ENCODE results near the gene DHX40. TPM values are rescaled to one million over a fixed set of nuclear protein-coding genes. Genes with fewer than 3 reads are reported as not detected.

Gene DHX40
- total and polyA plus RNA-seq, 2 experiments from 2014 or later: 12.5 to 43.8 TPM

DNA sequence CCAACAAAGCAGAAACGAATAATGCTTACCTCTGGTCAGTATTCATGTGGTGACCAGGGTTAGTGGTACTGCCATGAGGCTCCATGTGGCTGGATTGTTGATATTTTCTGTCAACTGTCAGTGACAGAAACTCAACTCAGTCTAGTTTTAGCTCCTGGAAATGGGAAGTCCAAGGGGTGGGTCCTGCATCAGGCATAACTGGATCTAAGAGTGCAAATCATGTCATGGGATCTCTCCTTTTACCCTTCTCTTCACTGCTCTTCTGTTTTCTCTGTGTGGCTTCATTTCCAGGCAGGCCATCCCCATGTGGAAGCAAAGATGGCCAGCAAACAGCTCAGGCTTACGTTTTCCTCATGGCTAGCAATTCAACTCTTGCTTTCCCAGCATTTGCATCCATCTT is 39.0 kb upstream of the DHX40 start:
- Histone ChIP-seq H3K79me2 (no peaks in the 10 kb centered on the region), H3K27me3 (no peaks in the 10 kb centered on the region), H3K9me3 (ENCODE audit: low read depth) (no peaks in the 10 kb centered on the region), H3K27ac (no peak overlapping the region), H3K9me2 (replicated peaks; ENCODE audit: insufficient read depth) (no peaks in the 10 kb centered on the region), H4K20me1 (ENCODE audit: insufficient read depth, poor library complexity, severe bottlenecking) (no peaks in the 10 kb centered on the region), H2AFZ (no peak overlapping the region), H3K36me3 (replicated peaks; ENCODE audit: insufficient read depth, low read depth) (no peaks in the 10 kb centered on the region), H3K4me1 (ENCODE audit: insufficient read depth) (no peaks in the 10 kb centered on the region), H3K4me3 (no peak overlapping the region), H3K4me2 (no peak overlapping the region)
- 78% methylated on average over 2 of the region's 2 CpGs for WGBS (ENCODE audit: low lambda C conversion rate, missing lambda C conversion rate)
- TF ChIP-seq EZH2 (IDR thresholded peaks at IDR 0.05; ENCODE audit: borderline replicate concordance) (no peak), EZH2phosphoT487 (IDR thresholded peaks at IDR 0.05; ENCODE audit: low read depth, severe bottlenecking, unreplicated experiment) (no peak)
- TF ChIP-seq, protein P1, sequence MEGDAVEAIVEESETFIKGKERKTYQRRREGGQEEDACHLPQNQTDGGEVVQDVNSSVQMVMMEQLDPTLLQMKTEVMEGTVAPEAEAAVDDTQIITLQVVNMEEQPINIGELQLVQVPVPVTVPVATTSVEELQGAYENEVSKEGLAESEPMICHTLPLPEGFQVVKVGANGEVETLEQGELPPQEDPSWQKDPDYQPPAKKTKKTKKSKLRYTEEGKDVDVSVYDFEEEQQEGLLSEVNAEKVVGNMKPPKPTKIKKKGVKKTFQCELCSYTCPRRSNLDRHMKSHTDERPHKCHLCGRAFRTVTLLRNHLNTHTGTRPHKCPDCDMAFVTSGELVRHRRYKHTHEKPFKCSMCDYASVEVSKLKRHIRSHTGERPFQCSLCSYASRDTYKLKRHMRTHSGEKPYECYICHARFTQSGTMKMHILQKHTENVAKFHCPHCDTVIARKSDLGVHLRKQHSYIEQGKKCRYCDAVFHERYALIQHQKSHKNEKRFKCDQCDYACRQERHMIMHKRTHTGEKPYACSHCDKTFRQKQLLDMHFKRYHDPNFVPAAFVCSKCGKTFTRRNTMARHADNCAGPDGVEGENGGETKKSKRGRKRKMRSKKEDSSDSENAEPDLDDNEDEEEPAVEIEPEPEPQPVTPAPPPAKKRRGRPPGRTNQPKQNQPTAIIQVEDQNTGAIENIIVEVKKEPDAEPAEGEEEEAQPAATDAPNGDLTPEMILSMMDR (IDR thresholded peaks at IDR 0.05; ENCODE audit: poor library complexity): no peak
- DNase-seq (ENCODE audit: low spot score): no peak

DNA sequence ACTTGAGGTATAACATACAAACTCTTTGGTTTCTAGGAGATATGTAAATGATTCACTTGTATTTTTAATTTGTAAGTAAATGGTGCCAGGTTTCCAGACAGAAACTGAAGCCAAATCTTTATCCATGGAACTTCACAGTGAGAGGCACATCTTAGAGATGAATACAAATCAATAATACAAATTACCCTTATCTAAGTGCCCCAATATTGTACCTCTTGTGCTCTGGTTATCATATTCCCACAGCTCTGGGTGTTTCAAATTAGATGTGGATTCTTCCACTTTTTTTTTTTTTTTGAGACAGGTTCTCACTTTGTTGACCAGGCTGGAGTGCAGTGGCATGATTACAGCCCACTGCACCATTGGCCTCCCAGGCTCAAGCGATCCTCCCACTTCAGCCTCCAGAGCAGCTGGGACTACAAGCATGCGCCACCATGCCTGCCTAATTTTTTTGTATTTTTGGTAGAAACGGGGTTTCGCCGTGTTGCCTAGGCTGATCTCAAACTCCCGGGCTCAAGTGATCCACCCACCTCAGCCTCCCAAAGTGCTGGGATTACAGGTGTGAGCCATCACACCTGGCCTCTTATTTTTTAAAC is 38.0 kb upstream of the DHX40 start:
- no peaks in the 10 kb centered on the region for H3K27me3 ChIP-seq
- H4K20me1 ChIP-seq (ENCODE audit: insufficient read depth, poor library complexity, severe bottlenecking): no peaks in the 10 kb centered on the region
- no peaks in the 10 kb centered on the region for H3K36me3 ChIP-seq (replicated peaks; ENCODE audit: insufficient read depth, low read depth)
- no peaks in the 10 kb centered on the region for H3K4me1 ChIP-seq (ENCODE audit: insufficient read depth)
- no peak overlapping the region for H3K4me2 ChIP-seq
- no peak for DNase-seq (ENCODE audit: low spot score)
- H3K9me2 ChIP-seq (replicated peaks; ENCODE audit: insufficient read depth): no peaks in the 10 kb centered on the region
- no peaks in the 10 kb centered on the region for H3K79me2 ChIP-seq
- WGBS (ENCODE audit: low lambda C conversion rate, missing lambda C conversion rate): 79% methylated on average over 6 of the region's 6 CpGs
- H2AFZ ChIP-seq: no peak overlapping the region
- H3K9me3 ChIP-seq (ENCODE audit: low read depth): no peaks in the 10 kb centered on the region
- no peak overlapping the region for H3K27ac ChIP-seq
- no peak overlapping the region for H3K4me3 ChIP-seq
- TF ChIP-seq EZH2 (IDR thresholded peaks at IDR 0.05; ENCODE audit: borderline replicate concordance) (no peak), EZH2phosphoT487 (IDR thresholded peaks at IDR 0.05; ENCODE audit: low read depth, severe bottlenecking, unreplicated experiment) (no peak)
- TF ChIP-seq, protein P1 (IDR thresholded peaks at IDR 0.05; ENCODE audit: poor library complexity): no peak

DNA sequence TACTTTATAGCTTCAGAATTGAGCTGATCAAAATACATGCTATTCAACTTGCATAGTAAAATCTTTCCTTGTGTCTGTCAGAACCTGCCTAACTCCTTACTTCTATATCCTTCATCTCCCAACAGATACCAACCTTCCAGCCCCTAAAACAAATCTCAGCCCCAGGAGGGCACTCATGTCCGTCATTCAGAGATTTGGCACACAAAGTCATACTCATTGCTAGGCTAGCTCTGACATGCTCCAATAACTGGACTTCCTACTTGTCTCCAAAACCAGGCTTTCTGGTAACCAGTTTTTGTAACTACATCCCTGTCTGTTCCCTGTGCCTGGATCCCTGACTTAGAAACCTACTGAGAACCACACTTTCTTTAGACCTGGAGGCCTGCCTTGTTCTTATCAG is 37.5 kb upstream of the DHX40 start:
- Histone ChIP-seq H3K4me3 (no peak overlapping the region), H3K9me2 (replicated peaks; ENCODE audit: insufficient read depth) (no peaks in the 10 kb centered on the region), H3K36me3 (replicated peaks; ENCODE audit: insufficient read depth, low read depth) (no peaks in the 10 kb centered on the region), H3K27ac (no peak overlapping the region), H2AFZ (no peak overlapping the region), H3K9me3 (ENCODE audit: low read depth) (no peaks in the 10 kb centered on the region), H3K27me3 (no peaks in the 10 kb centered on the region), H3K79me2 (no peaks in the 10 kb centered on the region), H3K4me1 (ENCODE audit: insufficient read depth) (no peaks in the 10 kb centered on the region), H4K20me1 (ENCODE audit: insufficient read depth, poor library complexity, severe bottlenecking) (no peaks in the 10 kb centered on the region), H3K4me2 (no peak overlapping the region)
- TF ChIP-seq EZH2 (IDR thresholded peaks at IDR 0.05; ENCODE audit: borderline replicate concordance) (no peak), EZH2phosphoT487 (IDR thresholded peaks at IDR 0.05; ENCODE audit: low read depth, severe bottlenecking, unreplicated experiment) (no peak)
- TF ChIP-seq, protein P1 (IDR thresholded peaks at IDR 0.05; ENCODE audit: poor library complexity): no peak
- 77% methylated on average over 1 of the region's 1 CpG for WGBS (ENCODE audit: low lambda C conversion rate, missing lambda C conversion rate)
- DNase-seq (ENCODE audit: low spot score): no peak
